ENCODE data around the gene TMA7B. TPM values are rescaled to one million over a fixed set of nuclear protein-coding genes. Genes with fewer than 3 reads are reported as not detected.

Gene TMA7B
- total RNA-seq, 1 donor from 2014 or later = 1.0 TPM

DNA sequence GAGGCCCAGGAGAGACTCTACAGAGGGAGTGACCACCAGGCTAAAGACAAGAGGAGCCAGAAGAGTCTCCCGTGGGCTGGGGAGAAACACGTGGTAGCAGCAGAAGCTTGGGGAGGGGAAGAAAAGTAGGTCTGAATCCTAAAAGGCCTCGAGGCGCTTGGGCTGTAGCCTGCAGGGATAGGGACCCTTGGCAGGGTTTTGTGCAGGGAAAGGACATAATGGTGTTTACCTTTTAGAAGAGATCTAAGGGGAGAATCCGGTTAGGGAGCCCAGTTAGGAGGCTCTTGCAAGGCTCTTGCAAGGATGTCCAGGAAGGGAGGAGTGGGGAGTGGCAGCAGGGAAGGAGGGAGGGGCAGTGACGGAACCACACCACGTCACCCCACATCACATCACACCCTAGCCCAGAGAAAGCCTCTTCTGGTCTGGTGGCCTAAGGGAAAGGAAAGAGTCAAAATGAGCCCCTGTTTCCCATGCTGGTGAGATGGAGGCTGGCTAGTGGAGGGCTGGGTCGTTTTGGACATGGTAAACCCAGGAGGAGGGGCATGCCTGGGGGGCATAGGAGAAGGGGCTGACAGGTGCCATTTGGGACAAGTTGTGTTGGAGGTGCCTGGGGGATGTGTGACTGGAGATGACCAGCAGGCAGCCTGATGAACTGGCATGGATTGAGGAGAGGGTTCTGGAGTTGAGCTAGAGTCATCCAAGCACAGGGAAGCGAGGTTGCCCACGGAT is 28.4 kb downstream of the TMA7B start:
- DNase-seq (ENCODE audit: low spot score) = no peak
- Mint-ChIP-seq H3K27ac (ENCODE audit: unreplicated experiment) (no peak overlapping the region), H3K9me3 (ENCODE audit: unreplicated experiment) (no peaks in the 10 kb centered on the region), H3K4me3 (ENCODE audit: unreplicated experiment) (no peak overlapping the region), H3K4me1 (ENCODE audit: unreplicated experiment) (no peaks in the 10 kb centered on the region), H3K27me3 (ENCODE audit: unreplicated experiment) (peaks cover 2% of the 10 kb centered on the region), H3K36me3 (ENCODE audit: low read depth, unreplicated experiment) (no peaks in the 10 kb centered on the region)
- TF ChIP-seq, protein P1, sequence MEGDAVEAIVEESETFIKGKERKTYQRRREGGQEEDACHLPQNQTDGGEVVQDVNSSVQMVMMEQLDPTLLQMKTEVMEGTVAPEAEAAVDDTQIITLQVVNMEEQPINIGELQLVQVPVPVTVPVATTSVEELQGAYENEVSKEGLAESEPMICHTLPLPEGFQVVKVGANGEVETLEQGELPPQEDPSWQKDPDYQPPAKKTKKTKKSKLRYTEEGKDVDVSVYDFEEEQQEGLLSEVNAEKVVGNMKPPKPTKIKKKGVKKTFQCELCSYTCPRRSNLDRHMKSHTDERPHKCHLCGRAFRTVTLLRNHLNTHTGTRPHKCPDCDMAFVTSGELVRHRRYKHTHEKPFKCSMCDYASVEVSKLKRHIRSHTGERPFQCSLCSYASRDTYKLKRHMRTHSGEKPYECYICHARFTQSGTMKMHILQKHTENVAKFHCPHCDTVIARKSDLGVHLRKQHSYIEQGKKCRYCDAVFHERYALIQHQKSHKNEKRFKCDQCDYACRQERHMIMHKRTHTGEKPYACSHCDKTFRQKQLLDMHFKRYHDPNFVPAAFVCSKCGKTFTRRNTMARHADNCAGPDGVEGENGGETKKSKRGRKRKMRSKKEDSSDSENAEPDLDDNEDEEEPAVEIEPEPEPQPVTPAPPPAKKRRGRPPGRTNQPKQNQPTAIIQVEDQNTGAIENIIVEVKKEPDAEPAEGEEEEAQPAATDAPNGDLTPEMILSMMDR (IDR thresholded peaks at IDR 0.05; ENCODE audit: unreplicated experiment) = no peak

GRCh38 chr22:39989633-39990032 is 29.4 kb downstream of the TMA7B start:
- no peaks in the 10 kb centered on the region for H3K36me3 Mint-ChIP-seq (ENCODE audit: low read depth, unreplicated experiment)
- TF ChIP-seq, protein P1 (IDR thresholded peaks at IDR 0.05; ENCODE audit: unreplicated experiment) = no peak
- peaks cover 2% of the 10 kb centered on the region for H3K27me3 Mint-ChIP-seq (ENCODE audit: unreplicated experiment)
- H3K9me3 Mint-ChIP-seq (ENCODE audit: unreplicated experiment) = no peaks in the 10 kb centered on the region
- DNase-seq (ENCODE audit: low spot score) = no peak
- H3K4me1 Mint-ChIP-seq (ENCODE audit: unreplicated experiment) = no peaks in the 10 kb centered on the region
- no peak overlapping the region for H3K4me3 Mint-ChIP-seq (ENCODE audit: unreplicated experiment)
- no peak overlapping the region for H3K27ac Mint-ChIP-seq (ENCODE audit: unreplicated experiment)

- Mint-ChIP-seq H3K27ac (ENCODE audit: unreplicated experiment) (no peak overlapping the region), H3K9me3 (ENCODE audit: unreplicated experiment) (no peaks in the 10 kb centered on the region), H3K36me3 (ENCODE audit: low read depth, unreplicated experiment) (no peaks in the 10 kb centered on the region), H3K27me3 (ENCODE audit: unreplicated experiment) (peaks cover 2% of the 10 kb centered on the region), H3K4me1 (ENCODE audit: unreplicated experiment) (no peaks in the 10 kb centered on the region), H3K4me3 (ENCODE audit: unreplicated experiment) (peak overlapping the region; percentile 27)
- DNase-seq (ENCODE audit: low spot score) = no peak
- TF ChIP-seq, protein P1 (IDR thresholded peaks at IDR 0.05; ENCODE audit: unreplicated experiment) = no peak
These were observed 30.5 kb downstream of the TMA7B start for GRCh38 chr22:39990686-39991085.

DNA sequence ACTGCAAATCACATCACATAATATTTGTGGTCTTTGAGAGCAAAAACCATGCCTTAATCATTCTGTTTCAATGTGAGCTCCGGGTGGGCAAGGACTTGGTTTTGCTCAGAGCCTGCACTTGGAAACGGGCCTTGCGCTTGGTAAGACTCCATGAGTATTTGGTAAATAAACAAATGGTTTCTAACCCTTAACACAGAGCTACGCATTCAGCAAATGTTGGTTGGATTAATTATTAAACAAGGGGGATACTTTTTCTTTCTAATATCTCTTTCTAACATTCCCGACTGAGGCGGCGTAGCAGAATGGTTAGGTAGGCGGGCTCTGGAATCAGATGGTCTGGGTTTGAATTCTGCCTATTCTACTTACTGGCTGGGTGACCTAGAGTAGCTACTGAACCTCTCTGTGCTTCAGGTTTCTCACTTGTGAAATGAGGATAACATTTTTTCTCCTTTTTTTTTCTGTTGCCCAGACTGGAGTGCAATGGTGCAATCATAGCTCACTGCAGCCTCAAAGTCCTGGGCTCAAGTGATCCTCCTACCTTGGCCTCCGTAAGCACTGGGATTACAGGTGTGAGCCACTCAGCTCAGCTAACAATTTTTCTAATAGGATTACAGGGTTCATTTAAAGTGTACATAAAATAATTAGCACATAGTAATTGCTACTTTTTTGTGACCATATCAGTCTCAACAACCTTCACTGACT is 31.1 kb downstream of the TMA7B start:
- TF ChIP-seq, protein P1 (IDR thresholded peaks at IDR 0.05; ENCODE audit: unreplicated experiment) = no peak
- no peaks in the 10 kb centered on the region for H3K9me3 Mint-ChIP-seq (ENCODE audit: unreplicated experiment)
- H3K4me3 Mint-ChIP-seq (ENCODE audit: unreplicated experiment) = peak overlapping the region; percentile 27
- H3K27me3 Mint-ChIP-seq (ENCODE audit: unreplicated experiment) = peaks cover 2% of the 10 kb centered on the region
- no peak for DNase-seq (ENCODE audit: low spot score)
- peaks cover 5% of the 10 kb centered on the region for H3K4me1 Mint-ChIP-seq (ENCODE audit: unreplicated experiment)
- no peaks in the 10 kb centered on the region for H3K36me3 Mint-ChIP-seq (ENCODE audit: low read depth, unreplicated experiment)
- no peak overlapping the region for H3K27ac Mint-ChIP-seq (ENCODE audit: unreplicated experiment)

Data from endothelial cell (in vitro differentiated cells).